CD4-positive, alpha-beta T cell (primary cell): ENCODE results near the gene UNC13A. TPM values are rescaled to one million over a fixed set of nuclear protein-coding genes. Genes with fewer than 3 reads are reported as not detected.

Experiments used
- ATAC-seq: fragments of 200-7000 bp; cut with Tn5 transposase; one replicate; pipeline ENCODE4 v1.10.0; 2022; ENCODE audit warnings: mild to moderate bottlenecking; ENCODE audit not compliant: poor library complexity
- CTCF ChIA-PET: fragments of 350-600 bp; sonication (Branson Sonifier 250); formaldehyde crosslinking; loops from one replicate; lab custom pipeline; 2021; ENCODE audit warnings: antibody characterized with exemption, inconsistent platforms; lab: Charles Lee
- POLR2A ChIA-PET: fragments of 350-600 bp; sonication (Branson Sonifier 250); formaldehyde crosslinking; loops from one replicate; lab custom pipeline; 2021; ENCODE audit warnings: antibody characterized with exemption, inconsistent platforms; lab: Charles Lee
- DNase-seq, 14 experiments: peaks; one replicate each; pipeline ENCODE4 v3.0.0-alpha.2; 2013 to 2020; ENCODE audit warnings: mixed read lengths in 2 of 14
- H3K27ac ChIP-seq, 2 donors: one replicate each; pipeline versions ENCODE4 v1.5.1 to v1.7.0; 2013; ENCODE audit warnings: low read length in 2 of 2, low read depth in 1 of 2, mild to moderate bottlenecking in 1 of 2
- H3K27me3 ChIP-seq, 2 experiments: 1 replicate in 1 of 2; 2 replicates in 1 of 2; pipeline versions ENCODE4 v1.6.1 to v1.7.0; 2013; ENCODE audit warnings: low read length in 2 of 2, control low read depth in 1 of 2, mild to moderate bottlenecking in 1 of 2, moderate library complexity in 1 of 2; ENCODE audit not compliant: insufficient read depth in 2 of 2, control insufficient read depth in 1 of 2
- H3K36me3 ChIP-seq: one replicate; pipeline ENCODE4 v1.6.1; 2013; ENCODE audit warnings: low read length, control low read depth; ENCODE audit not compliant: insufficient read depth
- H3K4me1 ChIP-seq: one replicate; pipeline ENCODE4 v1.6.1; 2013; ENCODE audit warnings: low read length, control low read depth; ENCODE audit not compliant: insufficient read depth
- H3K4me3 ChIP-seq: one replicate; pipeline ENCODE4 v1.5.1; 2013; ENCODE audit warnings: mild to moderate bottlenecking, low read length, moderate library complexity
- H3K9me3 ChIP-seq, 2 experiments: 1 replicate in 1 of 2; 2 replicates in 1 of 2; pipeline versions ENCODE4 v1.6.1 to v1.7.0; 2013; ENCODE audit warnings: low read length in 2 of 2, mild to moderate bottlenecking in 2 of 2, control low read depth in 1 of 2, moderate library complexity in 1 of 2; ENCODE audit not compliant: control insufficient read depth in 1 of 2, insufficient read depth in 1 of 2
- H3K27ac Mint-ChIP-seq: one replicate; pipeline ENCODE4 v1.8.0; 2020; ENCODE audit warnings: mixed read lengths
- H3K27me3 Mint-ChIP-seq: one replicate; pipeline ENCODE4 v1.8.0; 2021; ENCODE audit warnings: mixed read lengths
- H3K36me3 Mint-ChIP-seq: one replicate; pipeline ENCODE4 v1.8.0; 2021; ENCODE audit warnings: low read depth, mixed read lengths
- H3K4me1 Mint-ChIP-seq: one replicate; pipeline ENCODE4 v1.8.0; 2021; ENCODE audit warnings: low read depth, mixed read lengths
- H3K4me3 Mint-ChIP-seq: one replicate; pipeline ENCODE4 v1.8.0; 2020; ENCODE audit warnings: mild to moderate bottlenecking, mixed read lengths
- H3K9me3 Mint-ChIP-seq: one replicate; pipeline ENCODE4 v1.8.0; 2020; ENCODE audit warnings: mixed read lengths
- CTCF ChIP-seq: fragments of 200-600 bp; IDR thresholded peaks from one replicate; pipeline ENCODE4 v1.8.0; 2022; ENCODE audit warnings: antibody characterized with exemption, mild to moderate bottlenecking
- intact Hi-C, 2 experiments: fragments of 100-400 bp; cut with DNase I in 1 of 2; cut with micrococcal nuclease in 1 of 2; formaldehyde crosslinking; loops; one replicate each; pipeline versions ENCODE4 v1.15.1 to v1.9.0; 2023 to 2025; cut with DNase I, micrococcal nuclease
- total RNA-seq, 174 experiments: library from RNA in 2 of 174; stranded (reverse) in 2 of 174; gene quantifications; one replicate each; pipeline ENCODE4 v1.2.3 and lab custom pipeline; 2021 to 2026

UNC13A gene
- total RNA-seq, 2 experiments from 2014 or later = 0.11 to 0.14 TPM

DNA sequence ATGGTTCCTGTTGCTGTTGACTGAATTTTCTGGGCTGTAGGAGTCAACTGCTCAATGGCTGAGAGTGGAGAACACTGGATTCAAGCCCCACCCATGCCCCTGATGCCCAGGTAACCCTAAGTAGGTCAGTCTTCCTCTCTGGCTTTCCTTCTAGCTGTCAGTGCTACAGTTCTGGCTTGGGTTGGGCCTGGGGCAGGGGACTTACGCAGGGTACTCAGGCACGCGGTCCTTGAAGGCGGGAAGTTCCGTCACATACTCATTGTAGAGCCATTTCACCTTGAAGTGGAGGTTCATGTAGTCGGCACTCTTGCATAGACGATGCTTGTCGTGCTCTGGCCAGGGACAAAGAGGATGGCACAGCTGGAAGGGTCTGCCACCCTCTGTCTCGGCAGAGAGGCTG is 55.6 kb downstream of the UNC13A start:
- intact Hi-C loops = no loop called here
- H3K9me3 Mint-ChIP-seq = no peaks in the 10 kb centered on the region
- ATAC-seq = no peak

DNA sequence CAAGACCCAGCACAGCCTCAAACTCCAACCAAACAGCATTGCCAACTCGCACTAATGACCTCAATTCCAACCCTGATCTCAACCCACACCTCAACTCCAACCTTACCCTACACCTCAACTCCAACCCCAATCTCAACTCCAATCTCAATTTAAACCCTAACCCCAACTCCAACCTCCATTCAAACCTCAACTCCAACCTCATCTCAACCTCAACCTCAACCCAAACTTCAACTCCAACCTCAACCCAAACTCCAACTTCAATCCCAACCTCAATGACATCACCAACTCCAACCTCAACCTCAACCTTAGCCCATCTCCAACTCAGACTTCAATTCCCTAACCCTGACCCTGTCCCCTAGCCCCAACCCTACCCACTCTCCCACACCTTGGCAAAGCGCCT is 58.4 kb downstream of the UNC13A start:
- no peak for TF ChIP-seq CTCF
- POLR2A ChIA-PET = no interaction called here
- Histone ChIP-seq H3K9me3 (no peaks in the 10 kb centered on the region), H3K4me1 (no peaks in the 10 kb centered on the region), H3K36me3 (no peaks in the 10 kb centered on the region), H3K27me3 (no peaks in the 10 kb centered on the region), H3K27ac (no peak overlapping the region), H3K4me3 (no peak overlapping the region)
- no peak overlapping the region for H3K27ac Mint-ChIP-seq
- intact Hi-C loops = no loop called here
- ATAC-seq (no peak), DNase-seq (no peak)
- H3K27me3 Mint-ChIP-seq = peaks cover 9% of the 10 kb centered on the region
- CTCF ChIA-PET = no interaction called here
- H3K4me1 Mint-ChIP-seq = no peaks in the 10 kb centered on the region
- H3K9me3 Mint-ChIP-seq = no peaks in the 10 kb centered on the region
- no peaks in the 10 kb centered on the region for H3K36me3 Mint-ChIP-seq
- no peak overlapping the region for H3K4me3 Mint-ChIP-seq

More for the DNA sequence above, 55.6 kb downstream of the UNC13A start:
- ChIA-PET POLR2A (no interaction called here), CTCF (no interaction called here)
- DNase-seq = no peak
- Mint-ChIP-seq H3K4me1 (no peaks in the 10 kb centered on the region), H3K27me3 (peaks cover 5% of the 10 kb centered on the region), H3K27ac (no peak overlapping the region), H3K4me3 (no peak overlapping the region), H3K36me3 (no peaks in the 10 kb centered on the region)
- no peak for TF ChIP-seq CTCF
- no peak overlapping the region for H3K27ac ChIP-seq
- H3K9me3 ChIP-seq = no peaks in the 10 kb centered on the region
- no peak overlapping the region for H3K4me3 ChIP-seq
- no peaks in the 10 kb centered on the region for H3K4me1 ChIP-seq
- H3K27me3 ChIP-seq = no peaks in the 10 kb centered on the region
- H3K36me3 ChIP-seq = no peaks in the 10 kb centered on the region

GRCh38 chr19:17627921-17628320 is 60.2 kb downstream of the UNC13A start:
- ChIA-PET POLR2A (no interaction called here), CTCF (no interaction called here)
- no peak for TF ChIP-seq CTCF
- H3K4me1 ChIP-seq = no peaks in the 10 kb centered on the region
- DNase-seq (no peak), ATAC-seq (no peak)
- H3K27ac ChIP-seq = no peak overlapping the region
- H3K27me3 Mint-ChIP-seq = peaks cover 9% of the 10 kb centered on the region
- no peaks in the 10 kb centered on the region for H3K36me3 Mint-ChIP-seq
- H3K36me3 ChIP-seq = no peaks in the 10 kb centered on the region
- H3K27me3 ChIP-seq = no peaks in the 10 kb centered on the region
- H3K9me3 ChIP-seq = no peaks in the 10 kb centered on the region
- H3K27ac Mint-ChIP-seq = no peak overlapping the region
- no peak overlapping the region for H3K4me3 ChIP-seq
- H3K9me3 Mint-ChIP-seq = no peaks in the 10 kb centered on the region
- H3K4me3 Mint-ChIP-seq = no peak overlapping the region
- intact Hi-C loops = no loop called here
- no peaks in the 10 kb centered on the region for H3K4me1 Mint-ChIP-seq
